Endodermal cell (in vitro differentiated cells): ENCODE data around the gene A4GALT. TPM values are rescaled to one million over a fixed set of nuclear protein-coding genes. Genes with fewer than 3 reads are reported as not detected.

ENCODE experiments used
- DNase-seq: peaks from one replicate; pipeline ENCODE4 v3.0.0-alpha.2; 2017
- H3K27ac ChIP-seq: 2 replicates; pipeline ENCODE4 v1.5.1; 2013; ENCODE audit warnings: mild to moderate bottlenecking, low read depth, low read length, moderate library complexity
- H3K27me3 ChIP-seq: 2 replicates; pipeline ENCODE4 v1.6.1; 2013; ENCODE audit warnings: mild to moderate bottlenecking, low read length, moderate library complexity; ENCODE audit not compliant: insufficient read depth, control insufficient read depth, poor library complexity, severe bottlenecking
- H3K36me3 ChIP-seq: 2 replicates; pipeline ENCODE4 v1.7.0; 2013; ENCODE audit warnings: mild to moderate bottlenecking, low read length, moderate library complexity; ENCODE audit not compliant: control insufficient read depth, insufficient read depth
- H3K4me1 ChIP-seq: one replicate; pipeline ENCODE4 v1.7.0; 2013; ENCODE audit warnings: low read length; ENCODE audit not compliant: control insufficient read depth, insufficient read depth
- H3K4me3 ChIP-seq: 2 replicates; pipeline ENCODE4 v1.5.1; 2013; ENCODE audit warnings: mild to moderate bottlenecking, low read length, moderate library complexity
- H3K9ac ChIP-seq: 2 replicates; pipeline ENCODE4 v1.6.1; 2013; ENCODE audit warnings: mild to moderate bottlenecking, low read length, moderate library complexity; ENCODE audit not compliant: poor library complexity, severe bottlenecking; ENCODE audit errors: extremely low read depth
- H3K9me3 ChIP-seq: 2 replicates; pipeline ENCODE4 v1.6.1; 2013; ENCODE audit warnings: mild to moderate bottlenecking, low read length, moderate library complexity; ENCODE audit not compliant: control insufficient read depth
- H3K27ac Mint-ChIP-seq: 2 replicates; pipeline ENCODE4 v1.8.0; 2020; ENCODE audit warnings: mixed read lengths
- H3K27me3 Mint-ChIP-seq: 2 replicates; pipeline ENCODE4 v1.8.0; 2021; ENCODE audit warnings: mild to moderate bottlenecking, mixed read lengths; ENCODE audit not compliant: insufficient read depth
- H3K36me3 Mint-ChIP-seq: 2 replicates; pipeline ENCODE4 v1.8.0; 2020; ENCODE audit warnings: low read depth, mixed read lengths
- H3K4me1 Mint-ChIP-seq: 2 replicates; pipeline ENCODE4 v1.8.0; 2020; ENCODE audit warnings: mixed read lengths
- H3K4me3 Mint-ChIP-seq: 2 replicates; pipeline ENCODE4 v1.8.0; 2020; ENCODE audit warnings: mild to moderate bottlenecking, moderate library complexity, mixed read lengths
- H3K9me3 Mint-ChIP-seq: 2 replicates; pipeline ENCODE4 v1.8.0; 2020; ENCODE audit warnings: mild to moderate bottlenecking, mixed read lengths
- WGBS, 2 experiments: methylation state at CpG; one replicate each; pipeline versions ENCODE4 v1.1.5 to v1.1.7; 2013; ENCODE audit warnings: missing lambda C conversion rate in 2 of 2, mixed read lengths in 1 of 2; ENCODE audit not compliant: insufficient coverage in 1 of 2, insufficient read length in 1 of 2; 5-methylcytosine and 5-hydroxymethylcytosine counted together
- total RNA-seq, 2 donors: library from RNA; stranded (reverse); fragmentation: NEBNext Ultra II Directional in 1 of 2; extraction: Animal tissue kit (Norgen Biotek cat#: 25700) in 1 of 2; gene quantifications; 2 replicates in 1 of 2; 3 replicates in 1 of 2; pipeline ENCODE4 v1.2.1, GENCODE V29; 2021
- TF ChIP-seq, protein P1 (sequence below): fragments of 200-600 bp; sonication (generic); conservative IDR thresholded peaks from 2 replicates; pipeline ENCODE4 v1.5.0; 2021; ENCODE audit warnings: antibody characterized with exemption, mild to moderate bottlenecking

A4GALT gene
- total RNA-seq, 2 donors from 2014 or later, result 5.3 to 7.7 TPM

DNA sequence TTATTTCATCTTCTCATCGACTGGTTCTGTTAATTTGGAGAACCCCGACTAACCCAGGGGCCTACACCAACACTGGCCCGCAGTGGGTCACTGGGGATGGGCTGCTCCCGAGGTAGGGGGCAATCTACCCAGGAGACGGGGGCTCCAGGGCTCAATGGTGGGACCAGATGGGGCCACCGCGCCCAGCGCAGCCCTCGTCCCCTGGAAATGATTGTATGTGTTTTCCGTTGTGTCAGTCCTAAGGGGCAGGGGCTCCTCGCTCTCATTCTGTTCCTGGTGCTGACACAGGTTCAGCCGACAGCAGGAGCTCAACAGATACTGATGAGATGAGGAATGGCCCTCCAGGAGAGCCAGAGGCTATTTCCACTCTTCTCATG is 20.7 kb downstream of the A4GALT start:
- no peaks in the 10 kb centered on the region for H3K36me3 Mint-ChIP-seq
- no peaks in the 10 kb centered on the region for H3K27me3 Mint-ChIP-seq
- H3K9ac ChIP-seq, result no peak overlapping the region
- H3K4me3 Mint-ChIP-seq, result no peak overlapping the region
- 96 to 100% methylated on average over 5 to 12 of the region's 12 CpGs for WGBS, 2 experiments
- no peak overlapping the region for H3K4me3 ChIP-seq
- H3K27ac ChIP-seq, result no peak overlapping the region
- peaks cover 2% of the 10 kb centered on the region for H3K4me1 ChIP-seq
- H3K4me1 Mint-ChIP-seq, result peaks cover 5% of the 10 kb centered on the region
- no peak for DNase-seq
- TF ChIP-seq, protein P1, sequence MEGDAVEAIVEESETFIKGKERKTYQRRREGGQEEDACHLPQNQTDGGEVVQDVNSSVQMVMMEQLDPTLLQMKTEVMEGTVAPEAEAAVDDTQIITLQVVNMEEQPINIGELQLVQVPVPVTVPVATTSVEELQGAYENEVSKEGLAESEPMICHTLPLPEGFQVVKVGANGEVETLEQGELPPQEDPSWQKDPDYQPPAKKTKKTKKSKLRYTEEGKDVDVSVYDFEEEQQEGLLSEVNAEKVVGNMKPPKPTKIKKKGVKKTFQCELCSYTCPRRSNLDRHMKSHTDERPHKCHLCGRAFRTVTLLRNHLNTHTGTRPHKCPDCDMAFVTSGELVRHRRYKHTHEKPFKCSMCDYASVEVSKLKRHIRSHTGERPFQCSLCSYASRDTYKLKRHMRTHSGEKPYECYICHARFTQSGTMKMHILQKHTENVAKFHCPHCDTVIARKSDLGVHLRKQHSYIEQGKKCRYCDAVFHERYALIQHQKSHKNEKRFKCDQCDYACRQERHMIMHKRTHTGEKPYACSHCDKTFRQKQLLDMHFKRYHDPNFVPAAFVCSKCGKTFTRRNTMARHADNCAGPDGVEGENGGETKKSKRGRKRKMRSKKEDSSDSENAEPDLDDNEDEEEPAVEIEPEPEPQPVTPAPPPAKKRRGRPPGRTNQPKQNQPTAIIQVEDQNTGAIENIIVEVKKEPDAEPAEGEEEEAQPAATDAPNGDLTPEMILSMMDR, result no peak
- no peak overlapping the region for H3K27ac Mint-ChIP-seq
- no peaks in the 10 kb centered on the region for H3K9me3 Mint-ChIP-seq
- no peaks in the 10 kb centered on the region for H3K27me3 ChIP-seq
- H3K36me3 ChIP-seq, result no peaks in the 10 kb centered on the region
- H3K9me3 ChIP-seq, result no peaks in the 10 kb centered on the region

DNA sequence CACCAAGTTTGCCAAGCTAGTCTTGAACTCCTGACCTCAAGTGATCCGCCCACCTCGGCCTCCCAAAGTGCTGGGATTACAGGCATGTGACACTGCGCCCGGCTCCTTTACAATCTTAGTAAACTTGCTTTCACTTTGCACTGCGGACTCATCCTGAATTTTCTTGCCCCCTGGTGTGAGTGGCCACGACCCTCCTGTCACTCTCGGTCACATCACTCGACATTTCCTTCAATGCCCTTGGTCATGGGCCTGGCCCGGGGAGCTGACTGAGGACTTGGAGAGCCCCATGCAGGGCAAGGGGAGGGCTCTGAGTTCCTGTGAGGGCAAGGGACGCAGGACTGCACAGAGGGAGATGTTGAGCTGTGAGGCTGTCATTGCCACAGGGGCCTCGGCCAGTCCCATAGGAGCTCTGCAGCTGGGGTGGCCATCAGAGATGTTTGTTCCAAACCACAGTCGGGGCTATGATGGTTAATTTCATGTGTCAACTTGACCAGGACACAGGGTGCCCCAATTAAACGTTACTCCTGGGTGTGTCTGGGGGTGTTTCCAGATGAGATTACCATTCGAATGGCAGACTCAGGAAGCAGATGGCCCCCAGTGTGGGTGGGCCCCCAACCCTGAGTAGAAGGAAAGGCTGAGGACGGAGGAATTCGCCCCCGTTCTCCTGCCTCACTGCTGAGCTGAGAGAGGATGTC is 21.2 kb downstream of the A4GALT start:
- no peaks in the 10 kb centered on the region for H3K9me3 Mint-ChIP-seq
- H3K27me3 Mint-ChIP-seq, result no peaks in the 10 kb centered on the region
- DNase-seq, result peak; percentile 71
- peaks cover 2% of the 10 kb centered on the region for H3K4me1 ChIP-seq
- no peak overlapping the region for H3K9ac ChIP-seq
- WGBS, 2 experiments, result 85 to 86% methylated on average over 15 to 17 of the region's 17 CpGs
- H3K9me3 ChIP-seq, result no peaks in the 10 kb centered on the region
- no peaks in the 10 kb centered on the region for H3K36me3 Mint-ChIP-seq
- no peaks in the 10 kb centered on the region for H3K27me3 ChIP-seq
- H3K27ac ChIP-seq, result no peak overlapping the region
- peak overlapping the region; percentile 69 for H3K27ac Mint-ChIP-seq
- no peak overlapping the region for H3K4me3 ChIP-seq
- H3K4me3 Mint-ChIP-seq, result no peak overlapping the region
- peaks cover 5% of the 10 kb centered on the region for H3K4me1 Mint-ChIP-seq
- TF ChIP-seq, protein P1, result no peak
- H3K36me3 ChIP-seq, result no peaks in the 10 kb centered on the region

DNA sequence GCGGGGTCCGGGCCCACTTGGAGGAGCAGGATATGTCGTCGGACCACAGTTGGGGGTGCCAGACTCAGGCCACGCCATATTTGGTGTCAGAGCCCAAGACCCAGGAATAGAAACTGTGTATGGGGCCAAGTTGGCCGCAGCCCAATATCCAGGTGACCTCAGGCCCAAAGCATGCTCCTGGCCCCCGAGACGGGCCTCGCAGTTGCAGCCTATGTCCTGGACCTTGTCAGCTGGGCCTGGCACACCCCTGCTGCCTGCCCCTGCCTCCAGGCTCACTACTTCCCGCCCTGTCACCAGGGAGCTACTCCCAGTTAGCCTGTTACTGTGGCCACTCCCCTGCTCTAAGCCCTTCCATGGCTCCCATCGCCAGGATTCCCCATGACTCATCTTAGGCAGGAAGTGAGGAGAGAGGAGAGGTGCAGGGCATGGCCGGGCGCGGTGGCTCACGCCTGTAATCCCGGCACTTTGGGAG is 23.1 kb downstream of the A4GALT start:
- Mint-ChIP-seq H3K4me1 (peaks cover 5% of the 10 kb centered on the region), H3K27ac (peak overlapping the region; percentile 44), H3K36me3 (no peaks in the 10 kb centered on the region), H3K27me3 (no peaks in the 10 kb centered on the region), H3K9me3 (no peaks in the 10 kb centered on the region), H3K4me3 (no peak overlapping the region)
- peaks cover 2% of the 10 kb centered on the region for H3K4me1 ChIP-seq
- no peak overlapping the region for H3K4me3 ChIP-seq
- WGBS, 2 experiments, result 89 to 95% methylated on average over 14 to 16 of the region's 16 CpGs
- no peak overlapping the region for H3K9ac ChIP-seq
- H3K9me3 ChIP-seq, result no peaks in the 10 kb centered on the region
- TF ChIP-seq, protein P1, result no peak
- H3K27ac ChIP-seq, result no peak overlapping the region
- peak; percentile 53 for DNase-seq
- H3K27me3 ChIP-seq, result no peaks in the 10 kb centered on the region
- H3K36me3 ChIP-seq, result no peaks in the 10 kb centered on the region
